Measurements from ENCODE around the gene PPP1R13B.

- TF ChIP-seq POLR2A (IDR thresholded peaks at IDR 0.05) (no peak), CTCF (IDR thresholded peaks at IDR 0.05) (no peak)
Measured at GRCh38 chr14:103767336-103767894, 80.0 kb downstream of the PPP1R13B start.

All from esophagus squamous epithelium (tissue), 4 donors.